SK-N-SH treated with all-trans-retinoic acid at 6 μM for 48 hours (cell line): ENCODE measurements around the gene BORCS6.

ENCODE experiments used
- ATAC-seq: fragments of 200-7000 bp; cut with Tn5 transposase; 3 replicates; pipeline ENCODE4 v1.9.1; 2020; ENCODE audit warnings: mild to moderate bottlenecking, moderate library complexity
- ARNTL ChIP-seq: fragments of 450-650 bp; formaldehyde crosslinking; IDR thresholded peaks from 2 replicates; pipeline ENCODE4 v1.5.0; 2020; ENCODE audit warnings: low read depth, mild to moderate bottlenecking, moderate library complexity, borderline replicate concordance
- BACH2 ChIP-seq: fragments of 250-450 bp; sonication (Bioruptor Pico); IDR thresholded peaks from 2 replicates; pipeline ENCODE4 v1.9.0; 2021; ENCODE audit warnings: mild to moderate bottlenecking, borderline replicate concordance
- CSDC2 ChIP-seq: fragments of 250-450 bp; sonication (Bioruptor Pico); IDR thresholded peaks from 2 replicates; pipeline ENCODE4 v1.5.0; 2020; ENCODE audit warnings: mild to moderate bottlenecking, moderate library complexity
- ESRRG ChIP-seq: fragments of 250-450 bp; sonication (Bioruptor Pico); IDR thresholded peaks from 2 replicates; pipeline ENCODE4 v1.6.1; 2021; ENCODE audit warnings: mild to moderate bottlenecking
- GLIS3 ChIP-seq: fragments of 250-450 bp; sonication (Bioruptor Pico); IDR thresholded peaks from 2 replicates; pipeline ENCODE4 v1.5.0; 2020; ENCODE audit warnings: mild to moderate bottlenecking, moderate library complexity
- OSR1 ChIP-seq: fragments of 250-450 bp; sonication (Bioruptor Pico); IDR thresholded peaks from 2 replicates; pipeline ENCODE4 v1.8.0; 2022; ENCODE audit warnings: moderate library complexity, mild to moderate bottlenecking, inconsistent platforms
- PATZ1 ChIP-seq: fragments of 250-450 bp; sonication (Bioruptor Pico); IDR thresholded peaks from 2 replicates; pipeline ENCODE4 v1.8.0; 2020; ENCODE audit warnings: mild to moderate bottlenecking, moderate library complexity, borderline replicate concordance
- PPARA ChIP-seq: fragments of 250-450 bp; sonication (Bioruptor Pico); IDR thresholded peaks from 2 replicates; pipeline ENCODE4 v1.5.0; 2020; ENCODE audit warnings: mild to moderate bottlenecking, borderline replicate concordance
- RARB ChIP-seq: fragments of 250-450 bp; sonication (Bioruptor Pico); IDR thresholded peaks from 2 replicates; pipeline ENCODE4 v1.8.0; 2021; ENCODE audit warnings: mild to moderate bottlenecking, moderate library complexity
- SNAI2 ChIP-seq: fragments of 250-450 bp; sonication (Bioruptor Pico); IDR thresholded peaks from 2 replicates; pipeline ENCODE4 v1.5.0; 2020; ENCODE audit warnings: mild to moderate bottlenecking, moderate library complexity
- TCF4 ChIP-seq: fragments of 250-450 bp; sonication (Bioruptor Pico); IDR thresholded peaks from 2 replicates; pipeline ENCODE4 v1.8.0; 2021; ENCODE audit warnings: mild to moderate bottlenecking, moderate library complexity, borderline replicate concordance
- ZC3H10 ChIP-seq: fragments of 250-450 bp; sonication (Bioruptor Pico); IDR thresholded peaks from 2 replicates; pipeline ENCODE4 v1.5.1; 2021; ENCODE audit warnings: mild to moderate bottlenecking, moderate library complexity
- ZFP3 ChIP-seq: fragments of 250-450 bp; sonication (Bioruptor Pico); IDR thresholded peaks from 2 replicates; pipeline ENCODE4 v1.5.0; 2020; ENCODE audit warnings: mild to moderate bottlenecking, moderate library complexity
- ZFP30 ChIP-seq: fragments of 450-650 bp; formaldehyde crosslinking; IDR thresholded peaks from 2 replicates; pipeline ENCODE4 v1.5.0; 2022; ENCODE audit warnings: mild to moderate bottlenecking, moderate library complexity
- ZNF565 ChIP-seq: fragments of 450-650 bp; formaldehyde crosslinking; conservative IDR thresholded peaks from 2 replicates; pipeline ENCODE4 v1.5.0; 2020; ENCODE audit warnings: low read depth, mild to moderate bottlenecking, moderate library complexity
- ZNF70 ChIP-seq: fragments of 450-650 bp; formaldehyde crosslinking; IDR thresholded peaks from 2 replicates; pipeline ENCODE4 v1.5.0; 2020; ENCODE audit warnings: mild to moderate bottlenecking, moderate library complexity
- ZNF8 ChIP-seq: fragments of 450-650 bp; formaldehyde crosslinking; IDR thresholded peaks from 2 replicates; pipeline ENCODE4 v1.5.0; 2020; ENCODE audit warnings: mild to moderate bottlenecking, moderate library complexity
- TF ChIP-seq, protein P1 (sequence below): fragments of 250-450 bp; sonication (Bioruptor Pico); IDR thresholded peaks from 2 replicates; pipeline ENCODE4 v1.8.0; 2021; ENCODE audit warnings: low read depth, mild to moderate bottlenecking, moderate library complexity, borderline replicate concordance
- TF ChIP-seq, protein P2 (sequence below): fragments of 250-450 bp; sonication (Bioruptor Pico); IDR thresholded peaks from 2 replicates; pipeline ENCODE4 v1.5.1; 2020; ENCODE audit warnings: low read depth, mild to moderate bottlenecking, moderate library complexity
- TF ChIP-seq, protein P3 (sequence below): fragments of 250-450 bp; sonication (Bioruptor Pico); IDR thresholded peaks from 2 replicates; pipeline ENCODE4 v1.5.1; 2021; ENCODE audit warnings: mild to moderate bottlenecking, moderate library complexity
- TF ChIP-seq, protein P4 (sequence below): fragments of 250-450 bp; sonication (Bioruptor Pico); IDR thresholded peaks from 2 replicates; pipeline ENCODE4 v1.5.0; 2020; ENCODE audit warnings: mild to moderate bottlenecking, moderate library complexity

BORCS6 gene

DNA sequence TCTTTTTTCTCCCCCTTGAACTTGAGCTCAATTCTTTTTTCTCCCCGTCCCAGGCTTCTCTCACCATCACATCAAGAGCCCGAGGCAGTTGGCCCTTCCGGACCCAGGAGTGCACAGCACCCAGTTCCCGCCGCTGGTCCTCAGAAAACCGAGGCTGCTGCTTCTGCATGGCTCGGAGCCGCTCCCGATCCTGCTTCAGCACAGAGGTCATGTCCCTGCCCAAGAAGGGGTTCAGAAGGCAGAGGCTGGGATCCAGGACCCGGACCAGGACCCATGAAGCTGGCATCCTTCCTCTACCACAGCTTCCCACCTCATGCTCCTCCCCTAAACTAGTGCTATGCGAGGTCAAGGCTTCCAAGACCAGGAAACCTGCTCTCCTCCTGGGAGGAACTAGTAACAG, 48.2 kb downstream of the BORCS6 start:
- TF ChIP-seq TCF4 (no peak), ARNTL (CRISPR knock-in tag) (no peak), ZC3H10 (CRISPR knock-in tag) (no peak), BACH2 (CRISPR knock-in tag) (no peak), OSR1 (no peak)
- ATAC-seq, result no peak

GRCh38 chr17:8141045-8141444, 48.9 kb downstream of the BORCS6 start:
- no peak for TF ChIP-seq ZNF565
- TF ChIP-seq GLIS3 (CRISPR knock-in tag), result no peak
- TF ChIP-seq RARB (CRISPR knock-in tag), result no peak
- TF ChIP-seq ZNF70 (CRISPR knock-in tag), result no peak
- TF ChIP-seq, protein P1, sequence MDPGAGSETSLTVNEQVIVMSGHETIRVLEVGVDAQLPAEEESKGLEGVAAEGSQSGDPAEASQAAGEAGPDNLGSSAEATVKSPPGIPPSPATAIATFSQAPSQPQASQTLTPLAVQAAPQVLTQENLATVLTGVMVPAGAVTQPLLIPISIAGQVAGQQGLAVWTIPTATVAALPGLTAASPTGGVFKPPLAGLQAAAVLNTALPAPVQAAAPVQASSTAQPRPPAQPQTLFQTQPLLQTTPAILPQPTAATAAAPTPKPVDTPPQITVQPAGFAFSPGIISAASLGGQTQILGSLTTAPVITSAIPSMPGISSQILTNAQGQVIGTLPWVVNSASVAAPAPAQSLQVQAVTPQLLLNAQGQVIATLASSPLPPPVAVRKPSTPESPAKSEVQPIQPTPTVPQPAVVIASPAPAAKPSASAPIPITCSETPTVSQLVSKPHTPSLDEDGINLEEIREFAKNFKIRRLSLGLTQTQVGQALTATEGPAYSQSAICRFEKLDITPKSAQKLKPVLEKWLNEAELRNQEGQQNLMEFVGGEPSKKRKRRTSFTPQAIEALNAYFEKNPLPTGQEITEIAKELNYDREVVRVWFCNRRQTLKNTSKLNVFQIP, result no peak
- TF ChIP-seq SNAI2, result no peak
- no peak for TF ChIP-seq ZFP3 (CRISPR knock-in tag)
- TF ChIP-seq ESRRG (CRISPR knock-in tag), result no peak
- TF ChIP-seq, protein P2, sequence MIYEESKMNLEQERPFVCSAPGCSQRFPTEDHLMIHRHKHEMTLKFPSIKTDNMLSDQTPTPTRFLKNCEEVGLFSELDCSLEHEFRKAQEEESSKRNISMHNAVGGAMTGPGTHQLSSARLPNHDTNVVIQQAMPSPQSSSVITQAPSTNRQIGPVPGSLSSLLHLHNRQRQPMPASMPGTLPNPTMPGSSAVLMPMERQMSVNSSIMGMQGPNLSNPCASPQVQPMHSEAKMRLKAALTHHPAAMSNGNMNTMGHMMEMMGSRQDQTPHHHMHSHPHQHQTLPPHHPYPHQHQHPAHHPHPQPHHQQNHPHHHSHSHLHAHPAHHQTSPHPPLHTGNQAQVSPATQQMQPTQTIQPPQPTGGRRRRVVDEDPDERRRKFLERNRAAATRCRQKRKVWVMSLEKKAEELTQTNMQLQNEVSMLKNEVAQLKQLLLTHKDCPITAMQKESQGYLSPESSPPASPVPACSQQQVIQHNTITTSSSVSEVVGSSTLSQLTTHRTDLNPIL (CRISPR knock-in tag), result no peak
- TF ChIP-seq, all 23 proteins: peak for 0
- no peak for ATAC-seq

DNA sequence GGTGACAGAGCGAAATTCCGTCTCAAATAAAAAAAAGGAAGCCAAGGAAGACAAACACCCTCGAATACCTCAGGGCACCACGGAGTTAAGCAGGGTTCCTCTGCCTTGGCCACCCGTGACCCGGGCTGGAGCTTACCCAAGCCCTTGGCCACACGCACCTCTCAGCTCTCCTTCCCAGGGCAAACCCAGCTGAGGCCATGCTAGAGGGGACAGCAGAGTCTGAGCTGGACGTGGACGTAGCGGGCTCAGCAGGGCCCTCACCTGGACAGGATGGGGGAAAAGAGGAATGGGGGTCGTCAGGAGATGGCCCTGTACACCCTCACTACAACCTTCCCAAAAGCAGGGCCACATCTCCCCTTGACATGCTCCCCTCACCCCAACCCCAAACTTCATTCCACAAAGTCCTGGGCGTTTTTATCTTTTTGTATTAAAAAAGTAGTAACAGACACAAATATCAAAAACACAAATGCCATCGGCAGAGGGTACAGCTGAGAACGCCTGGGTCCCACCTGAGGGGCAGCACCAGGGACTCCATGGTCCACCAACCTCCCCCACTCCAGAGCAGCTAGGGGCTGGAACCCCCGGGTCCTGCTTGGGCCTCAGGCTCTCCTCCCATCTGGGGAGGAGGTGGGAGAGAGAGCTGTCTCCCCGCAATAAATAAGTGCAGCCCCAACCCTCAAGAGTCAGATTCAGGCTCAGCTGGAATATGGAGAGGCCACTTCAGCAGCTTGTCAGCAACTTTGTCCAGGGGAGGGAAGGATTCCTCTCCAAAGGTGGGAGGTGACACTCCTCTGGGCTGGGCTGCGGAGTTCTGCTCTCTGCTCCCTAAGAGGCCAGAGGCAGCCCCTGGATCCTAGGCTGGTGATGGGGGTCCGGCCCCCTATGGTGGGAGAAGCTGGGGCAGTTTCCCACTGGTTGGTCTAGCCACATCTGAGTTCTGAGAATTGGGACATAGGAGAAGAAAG, 49.6 kb downstream of the BORCS6 start:
- ATAC-seq, result no peak
- no peak for TF ChIP-seq PATZ1 (CRISPR knock-in tag)
- TF ChIP-seq RARB (CRISPR knock-in tag), result no peak
- TF ChIP-seq ARNTL (CRISPR knock-in tag), result no peak
- no peak for TF ChIP-seq PPARA
- no peak for TF ChIP-seq ZNF8 (CRISPR knock-in tag)
- TF ChIP-seq, protein P2 (CRISPR knock-in tag), result no peak
- TF ChIP-seq ZFP3 (CRISPR knock-in tag), result no peak
- TF ChIP-seq, protein P3, sequence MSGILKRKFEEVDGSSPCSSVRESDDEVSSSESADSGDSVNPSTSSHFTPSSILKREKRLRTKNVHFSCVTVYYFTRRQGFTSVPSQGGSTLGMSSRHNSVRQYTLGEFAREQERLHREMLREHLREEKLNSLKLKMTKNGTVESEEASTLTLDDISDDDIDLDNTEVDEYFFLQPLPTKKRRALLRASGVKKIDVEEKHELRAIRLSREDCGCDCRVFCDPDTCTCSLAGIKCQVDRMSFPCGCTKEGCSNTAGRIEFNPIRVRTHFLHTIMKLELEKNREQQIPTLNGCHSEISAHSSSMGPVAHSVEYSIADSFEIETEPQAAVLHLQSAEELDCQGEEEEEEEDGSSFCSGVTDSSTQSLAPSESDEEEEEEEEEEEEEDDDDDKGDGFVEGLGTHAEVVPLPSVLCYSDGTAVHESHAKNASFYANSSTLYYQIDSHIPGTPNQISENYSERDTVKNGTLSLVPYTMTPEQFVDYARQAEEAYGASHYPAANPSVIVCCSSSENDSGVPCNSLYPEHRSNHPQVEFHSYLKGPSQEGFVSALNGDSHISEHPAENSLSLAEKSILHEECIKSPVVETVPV (CRISPR knock-in tag), result no peak
- TF ChIP-seq CSDC2 (CRISPR knock-in tag), result no peak
- TF ChIP-seq ZFP30 (CRISPR knock-in tag), result no peak
- TF ChIP-seq OSR1, result no peak

- peak; percentile 87 for ATAC-seq
- TF ChIP-seq, protein P4, sequence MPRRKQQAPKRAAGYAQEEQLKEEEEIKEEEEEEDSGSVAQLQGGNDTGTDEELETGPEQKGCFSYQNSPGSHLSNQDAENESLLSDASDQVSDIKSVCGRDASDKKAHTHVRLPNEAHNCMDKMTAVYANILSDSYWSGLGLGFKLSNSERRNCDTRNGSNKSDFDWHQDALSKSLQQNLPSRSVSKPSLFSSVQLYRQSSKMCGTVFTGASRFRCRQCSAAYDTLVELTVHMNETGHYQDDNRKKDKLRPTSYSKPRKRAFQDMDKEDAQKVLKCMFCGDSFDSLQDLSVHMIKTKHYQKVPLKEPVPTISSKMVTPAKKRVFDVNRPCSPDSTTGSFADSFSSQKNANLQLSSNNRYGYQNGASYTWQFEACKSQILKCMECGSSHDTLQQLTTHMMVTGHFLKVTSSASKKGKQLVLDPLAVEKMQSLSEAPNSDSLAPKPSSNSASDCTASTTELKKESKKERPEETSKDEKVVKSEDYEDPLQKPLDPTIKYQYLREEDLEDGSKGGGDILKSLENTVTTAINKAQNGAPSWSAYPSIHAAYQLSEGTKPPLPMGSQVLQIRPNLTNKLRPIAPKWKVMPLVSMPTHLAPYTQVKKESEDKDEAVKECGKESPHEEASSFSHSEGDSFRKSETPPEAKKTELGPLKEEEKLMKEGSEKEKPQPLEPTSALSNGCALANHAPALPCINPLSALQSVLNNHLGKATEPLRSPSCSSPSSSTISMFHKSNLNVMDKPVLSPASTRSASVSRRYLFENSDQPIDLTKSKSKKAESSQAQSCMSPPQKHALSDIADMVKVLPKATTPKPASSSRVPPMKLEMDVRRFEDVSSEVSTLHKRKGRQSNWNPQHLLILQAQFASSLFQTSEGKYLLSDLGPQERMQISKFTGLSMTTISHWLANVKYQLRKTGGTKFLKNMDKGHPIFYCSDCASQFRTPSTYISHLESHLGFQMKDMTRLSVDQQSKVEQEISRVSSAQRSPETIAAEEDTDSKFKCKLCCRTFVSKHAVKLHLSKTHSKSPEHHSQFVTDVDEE (CRISPR knock-in tag), result 0 out of 2 replicates have a peak, but pooled peaks have one; percentile 58
- TF ChIP-seq RARB (CRISPR knock-in tag) (no peak), ESRRG (CRISPR knock-in tag) (no peak), ZFP30 (CRISPR knock-in tag) (no peak)
- TF ChIP-seq, protein P1, result no peak
- TF ChIP-seq, protein P2 (CRISPR knock-in tag), result no peak
These were observed 51.2 kb downstream of the BORCS6 start for GRCh38 chr17:8138672-8139371.
